GM12864 (cell line): Measurements from ENCODE around the gene TECTA.
A peak's percentile ranks its signal among the peaks of the same experiment; 100 is the strongest.

Source experiments
- DNase-seq: peaks from one replicate; pipeline ENCODE4 v3.0.0-alpha.2; 2011; ENCODE audit warnings: low read depth
- H3K4me3 ChIP-seq: 2 replicates; pipeline ENCODE4 v1.5.1; 2011; ENCODE audit warnings: mild to moderate bottlenecking, low read depth, low read length, control low read depth
- TF ChIP-seq, protein P1 (sequence below): IDR thresholded peaks from 2 replicates; pipeline ENCODE4 v1.5.1; 2011; ENCODE audit warnings: low read depth, mild to moderate bottlenecking, moderate library complexity, low read length, control low read depth, inconsistent platforms; ENCODE audit errors: missing control alignments

TECTA gene

GRCh38 chr11:121127809-121128208 is 26.8 kb downstream of the TECTA start:
- no peak overlapping the region for H3K4me3 ChIP-seq
- DNase-seq: no peak
- TF ChIP-seq, protein P1, sequence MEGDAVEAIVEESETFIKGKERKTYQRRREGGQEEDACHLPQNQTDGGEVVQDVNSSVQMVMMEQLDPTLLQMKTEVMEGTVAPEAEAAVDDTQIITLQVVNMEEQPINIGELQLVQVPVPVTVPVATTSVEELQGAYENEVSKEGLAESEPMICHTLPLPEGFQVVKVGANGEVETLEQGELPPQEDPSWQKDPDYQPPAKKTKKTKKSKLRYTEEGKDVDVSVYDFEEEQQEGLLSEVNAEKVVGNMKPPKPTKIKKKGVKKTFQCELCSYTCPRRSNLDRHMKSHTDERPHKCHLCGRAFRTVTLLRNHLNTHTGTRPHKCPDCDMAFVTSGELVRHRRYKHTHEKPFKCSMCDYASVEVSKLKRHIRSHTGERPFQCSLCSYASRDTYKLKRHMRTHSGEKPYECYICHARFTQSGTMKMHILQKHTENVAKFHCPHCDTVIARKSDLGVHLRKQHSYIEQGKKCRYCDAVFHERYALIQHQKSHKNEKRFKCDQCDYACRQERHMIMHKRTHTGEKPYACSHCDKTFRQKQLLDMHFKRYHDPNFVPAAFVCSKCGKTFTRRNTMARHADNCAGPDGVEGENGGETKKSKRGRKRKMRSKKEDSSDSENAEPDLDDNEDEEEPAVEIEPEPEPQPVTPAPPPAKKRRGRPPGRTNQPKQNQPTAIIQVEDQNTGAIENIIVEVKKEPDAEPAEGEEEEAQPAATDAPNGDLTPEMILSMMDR: no peak

DNA sequence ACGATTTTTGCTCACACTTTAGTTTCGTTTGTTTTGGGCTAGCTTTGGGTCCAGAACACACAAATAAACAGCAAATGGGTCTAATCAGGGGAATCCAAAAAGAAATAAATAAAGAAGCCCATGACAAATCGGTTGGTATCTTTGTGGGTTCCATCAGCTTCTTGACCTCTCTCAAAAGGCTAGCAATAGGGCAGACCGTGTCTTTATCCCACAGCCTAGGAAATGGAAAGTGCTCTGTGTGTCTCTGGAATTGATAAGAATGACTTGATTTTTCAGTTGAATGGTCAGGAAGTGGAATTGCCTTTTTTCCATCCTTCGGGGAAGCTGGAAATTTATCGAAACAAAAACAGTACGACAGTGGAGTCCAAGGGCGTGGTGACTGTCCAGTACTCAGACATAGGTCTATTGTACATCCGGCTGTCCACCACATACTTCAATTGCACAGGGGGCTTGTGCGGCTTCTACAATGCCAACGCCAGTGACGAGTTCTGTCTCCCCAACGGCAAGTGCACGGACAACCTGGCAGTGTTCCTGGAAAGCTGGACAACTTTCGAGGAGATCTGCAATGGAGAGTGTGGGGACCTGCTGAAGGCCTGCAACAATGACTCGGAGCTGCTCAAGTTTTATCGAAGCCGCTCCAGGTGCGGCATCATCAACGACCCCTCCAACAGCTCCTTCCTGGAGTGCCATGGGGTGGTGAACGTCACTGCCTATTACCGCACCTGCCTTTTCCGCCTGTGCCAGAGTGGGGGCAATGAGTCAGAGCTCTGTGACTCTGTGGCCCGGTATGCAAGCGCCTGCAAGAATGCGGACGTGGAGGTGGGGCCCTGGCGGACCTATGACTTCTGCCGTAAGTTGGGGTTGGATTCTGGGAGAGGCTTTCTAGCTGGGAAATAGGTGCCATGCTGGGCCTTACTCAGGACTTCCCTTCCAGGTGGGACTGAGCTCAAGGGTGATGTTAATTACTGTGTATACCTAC is 28.6 kb downstream of the TECTA start:
- no peak for DNase-seq
- H3K4me3 ChIP-seq: no peak overlapping the region
- TF ChIP-seq, protein P1: no peak

GRCh38 chr11:121131656-121132055 is 30.6 kb downstream of the TECTA start:
- TF ChIP-seq, protein P1: no peak
- no peak for DNase-seq
- H3K4me3 ChIP-seq: no peak overlapping the region

DNA sequence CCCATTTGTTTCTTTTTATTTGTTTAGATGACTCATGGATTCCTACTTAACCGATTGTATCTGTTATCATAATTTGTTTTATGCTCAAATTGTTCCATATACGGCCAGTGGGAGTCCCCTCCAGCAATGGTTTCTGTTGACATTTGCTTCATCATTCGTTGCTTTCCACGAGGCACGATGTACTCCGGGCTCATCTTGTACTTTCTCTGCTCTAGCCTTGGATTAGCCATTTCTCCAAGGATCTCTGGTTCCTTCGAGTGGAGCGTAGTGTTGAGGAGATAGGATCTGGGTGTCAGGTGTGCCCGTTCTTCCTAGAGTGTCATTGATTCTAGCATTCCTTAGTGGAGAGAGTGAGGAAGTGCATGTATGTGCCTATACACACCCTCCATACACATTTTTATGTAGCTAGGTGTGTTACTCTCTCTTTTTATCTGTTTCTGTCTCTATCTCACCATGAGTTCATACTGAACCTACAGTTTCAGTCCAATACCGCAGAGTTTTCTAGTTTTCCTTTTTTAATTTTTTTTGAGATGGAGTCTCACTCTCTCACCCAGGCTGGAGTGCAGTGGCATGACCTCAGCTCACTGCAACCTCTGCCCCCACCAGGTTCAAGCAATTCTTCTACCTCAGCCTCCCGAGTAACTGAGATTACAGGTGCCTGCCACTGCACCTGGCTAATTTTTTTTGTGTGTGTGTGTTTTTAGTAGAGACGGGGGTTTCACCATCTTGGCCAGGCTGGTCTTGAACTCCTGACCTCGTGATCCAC is 31.4 kb downstream of the TECTA start:
- H3K4me3 ChIP-seq: no peak overlapping the region
- TF ChIP-seq, protein P1: no peak
- no peak for DNase-seq

- TF ChIP-seq, protein P1: no peak
- no peak for DNase-seq
- H3K4me3 ChIP-seq: no peak overlapping the region
These were observed 33.8 kb downstream of the TECTA start for GRCh38 chr11:121134741-121135312.

- no peak overlapping the region for H3K4me3 ChIP-seq
- TF ChIP-seq, protein P1: no peak
- DNase-seq: peak; percentile 2
These were observed 36.0 kb downstream of the TECTA start for GRCh38 chr11:121137005-121137404.
